Neuronal stem cell (in vitro differentiated cells): ENCODE results near the gene WRAP73. TPM values are rescaled to one million over a fixed set of nuclear protein-coding genes. Genes with fewer than 3 reads are reported as not detected.

Experiments used
- DNase-seq: peaks from one replicate; pipeline ENCODE4 v3.0.0-alpha.2; 2013; ENCODE audit warnings: low spot score
- H2AFZ ChIP-seq: one replicate; pipeline ENCODE4 v1.6.1; 2013; ENCODE audit warnings: mild to moderate bottlenecking, low read length, inconsistent platforms
- H2AK5ac ChIP-seq: 2 replicates; pipeline ENCODE4 v1.6.1; 2013; ENCODE audit warnings: low read depth, mild to moderate bottlenecking, inconsistent platforms, low read length, moderate library complexity, mixed read lengths
- H2BK120ac ChIP-seq: 2 replicates; pipeline ENCODE4 v1.6.1; 2013; ENCODE audit warnings: low read depth, mild to moderate bottlenecking, inconsistent platforms, low read length, moderate library complexity, mixed read lengths
- H2BK12ac ChIP-seq: one replicate; pipeline ENCODE4 v1.6.1; 2013; ENCODE audit warnings: low read length, inconsistent platforms
- H2BK15ac ChIP-seq: 2 replicates; pipeline ENCODE4 v1.6.1; 2013; ENCODE audit warnings: mild to moderate bottlenecking, low read length, inconsistent platforms, mixed read lengths
- H2BK5ac ChIP-seq: one replicate; pipeline ENCODE4 v1.6.1; 2013; ENCODE audit warnings: inconsistent platforms, mild to moderate bottlenecking, low read length, moderate library complexity
- H3K14ac ChIP-seq: one replicate; pipeline ENCODE4 v1.6.1; 2013; ENCODE audit warnings: low read length, inconsistent platforms
- H3K18ac ChIP-seq: 2 replicates; pipeline ENCODE4 v1.6.1; 2013; ENCODE audit warnings: low read length, inconsistent platforms
- H3K23ac ChIP-seq: 2 replicates; pipeline ENCODE4 v1.6.1; 2013; ENCODE audit warnings: low read depth, mild to moderate bottlenecking, mixed read lengths, low read length, inconsistent platforms; ENCODE audit not compliant: poor library complexity
- H3K27ac ChIP-seq: replicated peaks from 3 replicates; pipeline ENCODE4 v1.5.1; 2013; ENCODE audit warnings: low read length, inconsistent platforms
- H3K27me3 ChIP-seq, 3 experiments: 2 replicates each; pipeline ENCODE4 v1.6.1; 2013; ENCODE audit warnings: low read length in 3 of 3, mild to moderate bottlenecking in 2 of 3, inconsistent platforms in 1 of 3, low read depth in 1 of 3, mixed read lengths in 1 of 3, moderate library complexity in 1 of 3; ENCODE audit not compliant: control insufficient read depth in 3 of 3, insufficient read depth in 3 of 3
- H3K36me3 ChIP-seq, 2 donors: replicated peaks in 1 of 2; 2 replicates each; pipeline ENCODE4 v1.6.1; 2013; ENCODE audit warnings: low read length in 2 of 2; ENCODE audit not compliant: control insufficient read depth in 2 of 2, insufficient read depth in 2 of 2
- H3K4ac ChIP-seq: 2 replicates; pipeline ENCODE4 v1.6.1; 2013; ENCODE audit warnings: inconsistent platforms, mild to moderate bottlenecking, low read length, moderate library complexity
- H3K4me1 ChIP-seq, 2 donors: 1 replicate in 1 of 2; 2 replicates in 1 of 2; pipeline ENCODE4 v1.6.1; 2013; ENCODE audit warnings: low read length in 2 of 2, low read depth in 1 of 2; ENCODE audit not compliant: control insufficient read depth in 2 of 2, insufficient read depth in 1 of 2
- H3K4me2 ChIP-seq: one replicate; pipeline ENCODE4 v1.6.1; 2013; ENCODE audit warnings: mild to moderate bottlenecking, low read length, inconsistent platforms; ENCODE audit not compliant: insufficient read depth, poor library complexity, severe bottlenecking
- H3K4me3 ChIP-seq, 2 donors: 2 replicates each; pipeline ENCODE4 v1.5.1; 2013; ENCODE audit warnings: low read length in 2 of 2, mild to moderate bottlenecking in 2 of 2, inconsistent platforms in 1 of 2, moderate library complexity in 1 of 2
- H3K79me1 ChIP-seq: one replicate; pipeline ENCODE4 v1.6.1; 2013; ENCODE audit warnings: low read depth, mild to moderate bottlenecking, inconsistent platforms, low read length, moderate library complexity
- H3K9ac ChIP-seq: one replicate; pipeline ENCODE4 v1.6.1; 2013; ENCODE audit warnings: mild to moderate bottlenecking, low read depth, low read length, inconsistent platforms; ENCODE audit not compliant: poor library complexity
- H3K9me3 ChIP-seq, 2 donors: replicated peaks in 1 of 2; 2 replicates each; pipeline versions ENCODE3 to v1.6.1; 2013; ENCODE audit warnings: low read length in 2 of 2, mild to moderate bottlenecking in 2 of 2, inconsistent platforms in 1 of 2, low read depth in 1 of 2, mixed read lengths in 1 of 2, moderate library complexity in 1 of 2; ENCODE audit not compliant: control insufficient read depth in 2 of 2, insufficient read depth in 1 of 2
- H4K8ac ChIP-seq: one replicate; pipeline ENCODE4 v1.6.1; 2013; ENCODE audit warnings: low read depth, mild to moderate bottlenecking, inconsistent platforms, low read length, moderate library complexity
- H4K91ac ChIP-seq: one replicate; pipeline ENCODE4 v1.6.1; 2013; ENCODE audit warnings: low read length, low read depth, mild to moderate bottlenecking, inconsistent platforms; ENCODE audit not compliant: poor library complexity
- WGBS, 2 donors: extraction: QIAGEN DNeasy Blood & Tissue Kit; methylation state at CpG; one replicate each; pipeline ENCODE4 v1.1.7; 2013; ENCODE audit warnings: missing lambda C conversion rate in 2 of 2, mixed read lengths in 1 of 2; ENCODE audit not compliant: insufficient read length in 2 of 2, insufficient replicate concordance in 1 of 2; ENCODE audit errors: extremely low coverage in 2 of 2; 5-methylcytosine and 5-hydroxymethylcytosine counted together
- polyA plus RNA-seq, 2 experiments: library from polyadenylated mRNA; stranded (reverse); fragments of 200-250 nt; gene quantifications; one replicate each; pipeline ENCODE4 v1.2.3, GENCODE V29; 2013

WRAP73 gene
- polyA plus RNA-seq (2013, experiment 1 of 2): 24.6 TPM
- 25.7 TPM for polyA plus RNA-seq (2013, experiment 2 of 2)

- H3K36me3 ChIP-seq: peaks cover 2 to 31% of the 10 kb centered on the region in 2 donors
- H4K91ac ChIP-seq: no peak within 1 kb of the TSS
- no peak within 1 kb of the TSS for H3K27ac ChIP-seq
- peak within 1 kb of the TSS; percentile 99 for H2AFZ ChIP-seq
- peak within 1 kb of the TSS; percentile 92 for H3K23ac ChIP-seq
- H3K9ac ChIP-seq: peak within 1 kb of the TSS; percentile 88
- no peak within 1 kb of the TSS for H2BK12ac ChIP-seq
- H4K8ac ChIP-seq: peak within 1 kb of the TSS; percentile 77
- H3K27me3 ChIP-seq: peaks cover 31 to 47% (median 45%) of the 10 kb centered on the region in 3 experiments
- DNase-seq: peak; percentile 86
- peak within 1 kb of the TSS; percentile 95 for H3K18ac ChIP-seq
- no peak within 1 kb of the TSS for H2BK15ac ChIP-seq
- H2BK5ac ChIP-seq: peak within 1 kb of the TSS; percentile 39
- no peak within 1 kb of the TSS for H2BK120ac ChIP-seq
- H3K4me3 ChIP-seq: peak within 1 kb of the TSS; percentile 89 to 94
- WGBS, 2 donors: no CpG with 5 or more reads among the region's 60 CpGs
- H2AK5ac ChIP-seq: peak within 1 kb of the TSS; percentile 82
- peak within 1 kb of the TSS; percentile 99 for H3K4ac ChIP-seq
- no peak within 1 kb of the TSS for H3K14ac ChIP-seq
- H3K4me1 ChIP-seq: peaks cover 3 to 8% of the 10 kb centered on the region in 2 donors
- H3K79me1 ChIP-seq: peaks cover 7% of the 10 kb centered on the region
- peaks cover 0 to 2% of the 10 kb centered on the region in 2 donors for H3K9me3 ChIP-seq
- peak within 1 kb of the TSS; percentile 79 for H3K4me2 ChIP-seq
Measured at GRCh38 chr1:3649342-3650247, at the start of gene WRAP73. TSS of gene WRAP73 (minus strand) at chr1:3650103. CDS start at chr1:3649999, 104 bp downstream.

- WGBS, 2 donors: no CpG with 5 or more reads among the region's 18 CpGs
- Histone ChIP-seq H3K4me3 (no peak overlapping the region), H2BK5ac (no peak overlapping the region), H3K4me1 (peaks cover 14 to 15% of the 10 kb centered on the region in 2 donors), H4K91ac (no peak overlapping the region), H2AFZ (no peak overlapping the region), H3K79me1 (peaks cover 2% of the 10 kb centered on the region), H2BK12ac (no peak overlapping the region), H4K8ac (no peak overlapping the region), H3K27ac (no peak overlapping the region), H3K27me3 (peaks cover 0 to 81% (median 3%) of the 10 kb centered on the region in 3 experiments), H3K9ac (no peak overlapping the region), H3K14ac (peak overlapping the region; percentile 4), H3K36me3 (no peaks in the 10 kb centered on the region), H3K23ac (peak overlapping the region; percentile 2), H3K18ac (peak overlapping the region; percentile 8), H2AK5ac (peak overlapping the region; percentile 68), H3K4me2 (no peak overlapping the region), H3K9me3 (no peaks in the 10 kb centered on the region), H3K4ac (no peak overlapping the region), H2BK120ac (peak overlapping the region; percentile 41), H2BK15ac (no peak overlapping the region)
- DNase-seq: no peak
Measured at GRCh38 chr1:3699596-3699995, 49.7 kb upstream of the WRAP73 start.

- no peak overlapping the region for H2AFZ ChIP-seq
- peak overlapping the region; percentile 81 for H2BK120ac ChIP-seq
- peaks cover 3% of the 10 kb centered on the region for H3K79me1 ChIP-seq
- H2BK12ac ChIP-seq: peak overlapping the region; percentile 58
- no peaks in the 10 kb centered on the region for H3K9me3 ChIP-seq
- peak overlapping the region; percentile 82 for H2BK5ac ChIP-seq
- H3K14ac ChIP-seq: peak overlapping the region; percentile 4
- peak overlapping the region; percentile 94 for H2BK15ac ChIP-seq
- H4K8ac ChIP-seq: no peak overlapping the region
- no peak overlapping the region for H3K4me3 ChIP-seq
- peak overlapping the region; percentile 31 for H3K23ac ChIP-seq
- H3K27ac ChIP-seq: no peak overlapping the region
- peak overlapping the region; percentile 21 for H3K9ac ChIP-seq
- peaks cover 0 to 74% (median 3%) of the 10 kb centered on the region in 3 experiments for H3K27me3 ChIP-seq
- H3K4me2 ChIP-seq: no peak overlapping the region
- no peak overlapping the region for H3K4ac ChIP-seq
- no CpG with 5 or more reads among the region's 29 CpGs for WGBS, 2 donors
- peak overlapping the region; percentile 98 for H2AK5ac ChIP-seq
- H3K4me1 ChIP-seq: peaks cover 14 to 15% of the 10 kb centered on the region in 2 donors
- no peak for DNase-seq
- no peak overlapping the region for H4K91ac ChIP-seq
- no peaks in the 10 kb centered on the region for H3K36me3 ChIP-seq
- H3K18ac ChIP-seq: peak overlapping the region; percentile 80
Measured at GRCh38 chr1:3698660-3699408, 48.9 kb upstream of the WRAP73 start.
